Fibroblast of lung (primary cell): ENCODE data around the gene CDHR4.

ENCODE experiments used
- EZH2 ChIP-seq: IDR thresholded peaks from 2 replicates; pipeline ENCODE4 v1.5.1; 2012; ENCODE audit warnings: low read length, control low read depth, mild to moderate bottlenecking; ENCODE audit errors: missing control alignments
- TF ChIP-seq, protein P1 (sequence below), 2 donors: IDR thresholded peaks in 1 of 2; conservative IDR thresholded peaks in 1 of 2; 1 replicate in 1 of 2; 2 replicates in 1 of 2; pipeline ENCODE4 v1.5.1; 2011 to 2012; ENCODE audit warnings: low read length in 2 of 2, control low read depth in 1 of 2, inconsistent platforms in 1 of 2, low read depth in 1 of 2, mild to moderate bottlenecking in 1 of 2

- TF ChIP-seq, protein P1, sequence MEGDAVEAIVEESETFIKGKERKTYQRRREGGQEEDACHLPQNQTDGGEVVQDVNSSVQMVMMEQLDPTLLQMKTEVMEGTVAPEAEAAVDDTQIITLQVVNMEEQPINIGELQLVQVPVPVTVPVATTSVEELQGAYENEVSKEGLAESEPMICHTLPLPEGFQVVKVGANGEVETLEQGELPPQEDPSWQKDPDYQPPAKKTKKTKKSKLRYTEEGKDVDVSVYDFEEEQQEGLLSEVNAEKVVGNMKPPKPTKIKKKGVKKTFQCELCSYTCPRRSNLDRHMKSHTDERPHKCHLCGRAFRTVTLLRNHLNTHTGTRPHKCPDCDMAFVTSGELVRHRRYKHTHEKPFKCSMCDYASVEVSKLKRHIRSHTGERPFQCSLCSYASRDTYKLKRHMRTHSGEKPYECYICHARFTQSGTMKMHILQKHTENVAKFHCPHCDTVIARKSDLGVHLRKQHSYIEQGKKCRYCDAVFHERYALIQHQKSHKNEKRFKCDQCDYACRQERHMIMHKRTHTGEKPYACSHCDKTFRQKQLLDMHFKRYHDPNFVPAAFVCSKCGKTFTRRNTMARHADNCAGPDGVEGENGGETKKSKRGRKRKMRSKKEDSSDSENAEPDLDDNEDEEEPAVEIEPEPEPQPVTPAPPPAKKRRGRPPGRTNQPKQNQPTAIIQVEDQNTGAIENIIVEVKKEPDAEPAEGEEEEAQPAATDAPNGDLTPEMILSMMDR (conservative IDR thresholded peaks at IDR 0.05 in 1 of 2, IDR thresholded peaks at IDR 0.05 in 1 of 2; ENCODE audit: low read depth in 1 of 2, low read length in 2 of 2) = peak; percentile 61 to 85
- no peak for TF ChIP-seq EZH2
Observed at GRCh38 chr3:49802719-49803464, 3.2 kb upstream of the CDHR4 start, which contains the start of gene INKA1.
